Frontal cortex (tissue), 4 donors: ENCODE data around the gene LDLR. TPM values are rescaled to one million over a fixed set of nuclear protein-coding genes. Genes with fewer than 3 reads are reported as not detected.
"Not testable (repeated sequence)": the region's sequence is repeated elsewhere in the genome, so short reads cannot be mapped to it uniquely, and the experiment has no call there.

Source experiments
- DNase-seq, 2 donors: peaks; one replicate each; pipeline ENCODE4 v3.0.0; 2012; ENCODE audit warnings: low spot score in 2 of 2
- FAIRE-seq: peaks from 2 replicates; lab custom pipeline; 2012; peaks lifted over from hg19 to GRCh38; lab: Jason Lieb, UNC
- total RNA-seq: library from RNA; depleted of rRNA; stranded (reverse); fragments of >200 nt; gene quantifications from one replicate; pipeline ENCODE4 v1.2.3, GENCODE V29; 2014
- donor health status: control.
- donor health status: control.
- donor health status: control.

The LDLR gene
- total RNA-seq, 1 donor from 2014 or later, result 28.5 TPM

GRCh38 chr19:11069561-11069960 is 19.7 kb upstream of the LDLR start:
- FAIRE-seq (no peak), DNase-seq (no peak)

- DNase-seq (no peak), FAIRE-seq (no peak)
Observed at GRCh38 chr19:11070123-11070522, 19.1 kb upstream of the LDLR start.

- FAIRE-seq (no peak), DNase-seq (no peak)
Observed at GRCh38 chr19:11073568-11073967, 15.7 kb upstream of the LDLR start.

- FAIRE-seq, result not testable (repeated sequence)
Observed at GRCh38 chr19:11076792-11077191, 12.5 kb upstream of the LDLR start.

GRCh38 chr19:11078893-11079292 is 10.4 kb upstream of the LDLR start:
- DNase-seq (peak in 1 of 2 donors; percentile 3), FAIRE-seq (no peak)

More at GRCh38 chr19:11076792-11077191, 12.5 kb upstream of the LDLR start:
- not testable (repeated sequence) for DNase-seq

GRCh38 chr19:11079999-11080398 is 9.3 kb upstream of the LDLR start:
- DNase-seq (no peak), FAIRE-seq (no peak)

- no peak for DNase-seq
- no peak for FAIRE-seq
Observed at GRCh38 chr19:11087870-11088505, 1.3 kb upstream of the LDLR start.

- DNase-seq (no peak), FAIRE-seq (no peak)
Observed at GRCh38 chr19:11088506-11089253, 583 bp upstream of the LDLR start.

- FAIRE-seq, DNase-seq: not testable (repeated sequence)
Observed at GRCh38 chr19:11090014-11090263, 676 bp downstream of the LDLR start.

GRCh38 chr19:11090264-11090996 is 1.2 kb downstream of the LDLR start:
- no peak for FAIRE-seq
- DNase-seq, result peak; percentile 88 to 91

- DNase-seq (no peak), FAIRE-seq (no peak)
Observed at GRCh38 chr19:11090997-11091702, 1.9 kb downstream of the LDLR start.

- FAIRE-seq (no peak), DNase-seq (no peak)
Observed at GRCh38 chr19:11091703-11092153, 2.5 kb downstream of the LDLR start.

GRCh38 chr19:11092181-11092538 is 2.9 kb downstream of the LDLR start:
- no peak for DNase-seq

GRCh38 chr19:11093689-11094238 is 4.5 kb downstream of the LDLR start:
- DNase-seq, result no peak
- no peak for FAIRE-seq

More at GRCh38 chr19:11092181-11092538, 2.9 kb downstream of the LDLR start:
- FAIRE-seq, result no peak

- FAIRE-seq (no peak), DNase-seq (no peak)
Observed at GRCh38 chr19:11094520-11094894, 5.2 kb downstream of the LDLR start.

GRCh38 chr19:11096210-11096841 is 7.1 kb downstream of the LDLR start:
- no peak for FAIRE-seq
- DNase-seq, result no peak

GRCh38 chr19:11097367-11097766 is 8.1 kb downstream of the LDLR start:
- FAIRE-seq, DNase-seq: not testable (repeated sequence)

- DNase-seq, result no peak
- no peak for FAIRE-seq
Observed at GRCh38 chr19:11098327-11098726, 9.1 kb downstream of the LDLR start.

GRCh38 chr19:11098861-11099260 is 9.6 kb downstream of the LDLR start:
- FAIRE-seq (no peak), DNase-seq (no peak)

GRCh38 chr19:11100049-11100448 is 10.8 kb downstream of the LDLR start:
- FAIRE-seq (no peak), DNase-seq (no peak)
